ENCODE results near the gene DNAH2.

The DNAH2 gene

GRCh38 chr17:7747635-7748071 lies 30.1 kb downstream of the DNAH2 start (continued):
- TF ChIP-seq ZNF560 (tag by site-specific recombination; IDR thresholded peaks at IDR 0.05; ENCODE audit: borderline replicate concordance) (no peak), ZBTB48 (tag by site-specific recombination; IDR thresholded peaks at IDR 0.05) (no peak), ZNF169 (tag by site-specific recombination; IDR thresholded peaks at IDR 0.05) (no peak), HOXD13 (CRISPR knock-in tag; IDR thresholded peaks at IDR 0.05; ENCODE audit: borderline replicate concordance) (no peak), ZNF645 (tag by site-specific recombination; IDR thresholded peaks at IDR 0.05) (no peak), ZNF366 (tag by site-specific recombination; conservative IDR thresholded peaks at IDR 0.05) (peak; percentile 31; the same call in 1 of the 2 replicates), ZBTB21 (tag by site-specific recombination; IDR thresholded peaks at IDR 0.05) (no peak), SCRT1 (tag by site-specific recombination; IDR thresholded peaks at IDR 0.05; ENCODE audit: borderline replicate concordance) (no peak), ZNF624 (tag by site-specific recombination; IDR thresholded peaks at IDR 0.05) (no peak), ZSCAN30 (tag by site-specific recombination; IDR thresholded peaks at IDR 0.05) (no peak), GFI1B (tag by site-specific recombination; IDR thresholded peaks at IDR 0.05) (no peak)
- TF ChIP-seq, protein P1, sequence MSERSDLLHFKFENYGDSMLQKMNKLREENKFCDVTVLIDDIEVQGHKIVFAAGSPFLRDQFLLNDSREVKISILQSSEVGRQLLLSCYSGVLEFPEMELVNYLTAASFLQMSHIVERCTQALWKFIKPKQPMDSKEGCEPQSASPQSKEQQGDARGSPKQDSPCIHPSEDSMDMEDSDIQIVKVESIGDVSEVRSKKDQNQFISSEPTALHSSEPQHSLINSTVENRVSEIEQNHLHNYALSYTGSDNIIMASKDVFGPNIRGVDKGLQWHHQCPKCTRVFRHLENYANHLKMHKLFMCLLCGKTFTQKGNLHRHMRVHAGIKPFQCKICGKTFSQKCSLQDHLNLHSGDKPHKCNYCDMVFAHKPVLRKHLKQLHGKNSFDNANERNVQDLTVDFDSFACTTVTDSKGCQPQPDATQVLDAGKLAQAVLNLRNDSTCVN (tag by site-specific recombination; optimal IDR thresholded peaks at IDR 0.05), result no peak
- TF ChIP-seq, protein P2, sequence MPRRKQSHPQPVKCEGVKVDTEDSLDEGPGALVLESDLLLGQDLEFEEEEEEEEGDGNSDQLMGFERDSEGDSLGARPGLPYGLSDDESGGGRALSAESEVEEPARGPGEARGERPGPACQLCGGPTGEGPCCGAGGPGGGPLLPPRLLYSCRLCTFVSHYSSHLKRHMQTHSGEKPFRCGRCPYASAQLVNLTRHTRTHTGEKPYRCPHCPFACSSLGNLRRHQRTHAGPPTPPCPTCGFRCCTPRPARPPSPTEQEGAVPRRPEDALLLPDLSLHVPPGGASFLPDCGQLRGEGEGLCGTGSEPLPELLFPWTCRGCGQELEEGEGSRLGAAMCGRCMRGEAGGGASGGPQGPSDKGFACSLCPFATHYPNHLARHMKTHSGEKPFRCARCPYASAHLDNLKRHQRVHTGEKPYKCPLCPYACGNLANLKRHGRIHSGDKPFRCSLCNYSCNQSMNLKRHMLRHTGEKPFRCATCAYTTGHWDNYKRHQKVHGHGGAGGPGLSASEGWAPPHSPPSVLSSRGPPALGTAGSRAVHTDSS (tag by site-specific recombination; IDR thresholded peaks at IDR 0.05), result no peak
- TF ChIP-seq, protein P3, sequence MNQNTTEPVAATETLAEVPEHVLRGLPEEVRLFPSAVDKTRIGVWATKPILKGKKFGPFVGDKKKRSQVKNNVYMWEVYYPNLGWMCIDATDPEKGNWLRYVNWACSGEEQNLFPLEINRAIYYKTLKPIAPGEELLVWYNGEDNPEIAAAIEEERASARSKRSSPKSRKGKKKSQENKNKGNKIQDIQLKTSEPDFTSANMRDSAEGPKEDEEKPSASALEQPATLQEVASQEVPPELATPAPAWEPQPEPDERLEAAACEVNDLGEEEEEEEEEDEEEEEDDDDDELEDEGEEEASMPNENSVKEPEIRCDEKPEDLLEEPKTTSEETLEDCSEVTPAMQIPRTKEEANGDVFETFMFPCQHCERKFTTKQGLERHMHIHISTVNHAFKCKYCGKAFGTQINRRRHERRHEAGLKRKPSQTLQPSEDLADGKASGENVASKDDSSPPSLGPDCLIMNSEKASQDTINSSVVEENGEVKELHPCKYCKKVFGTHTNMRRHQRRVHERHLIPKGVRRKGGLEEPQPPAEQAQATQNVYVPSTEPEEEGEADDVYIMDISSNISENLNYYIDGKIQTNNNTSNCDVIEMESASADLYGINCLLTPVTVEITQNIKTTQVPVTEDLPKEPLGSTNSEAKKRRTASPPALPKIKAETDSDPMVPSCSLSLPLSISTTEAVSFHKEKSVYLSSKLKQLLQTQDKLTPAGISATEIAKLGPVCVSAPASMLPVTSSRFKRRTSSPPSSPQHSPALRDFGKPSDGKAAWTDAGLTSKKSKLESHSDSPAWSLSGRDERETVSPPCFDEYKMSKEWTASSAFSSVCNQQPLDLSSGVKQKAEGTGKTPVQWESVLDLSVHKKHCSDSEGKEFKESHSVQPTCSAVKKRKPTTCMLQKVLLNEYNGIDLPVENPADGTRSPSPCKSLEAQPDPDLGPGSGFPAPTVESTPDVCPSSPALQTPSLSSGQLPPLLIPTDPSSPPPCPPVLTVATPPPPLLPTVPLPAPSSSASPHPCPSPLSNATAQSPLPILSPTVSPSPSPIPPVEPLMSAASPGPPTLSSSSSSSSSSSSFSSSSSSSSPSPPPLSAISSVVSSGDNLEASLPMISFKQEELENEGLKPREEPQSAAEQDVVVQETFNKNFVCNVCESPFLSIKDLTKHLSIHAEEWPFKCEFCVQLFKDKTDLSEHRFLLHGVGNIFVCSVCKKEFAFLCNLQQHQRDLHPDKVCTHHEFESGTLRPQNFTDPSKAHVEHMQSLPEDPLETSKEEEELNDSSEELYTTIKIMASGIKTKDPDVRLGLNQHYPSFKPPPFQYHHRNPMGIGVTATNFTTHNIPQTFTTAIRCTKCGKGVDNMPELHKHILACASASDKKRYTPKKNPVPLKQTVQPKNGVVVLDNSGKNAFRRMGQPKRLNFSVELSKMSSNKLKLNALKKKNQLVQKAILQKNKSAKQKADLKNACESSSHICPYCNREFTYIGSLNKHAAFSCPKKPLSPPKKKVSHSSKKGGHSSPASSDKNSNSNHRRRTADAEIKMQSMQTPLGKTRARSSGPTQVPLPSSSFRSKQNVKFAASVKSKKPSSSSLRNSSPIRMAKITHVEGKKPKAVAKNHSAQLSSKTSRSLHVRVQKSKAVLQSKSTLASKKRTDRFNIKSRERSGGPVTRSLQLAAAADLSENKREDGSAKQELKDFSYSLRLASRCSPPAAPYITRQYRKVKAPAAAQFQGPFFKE (tag by site-specific recombination; IDR thresholded peaks at IDR 0.05; ENCODE audit: borderline replicate concordance), result no peak

DNA sequence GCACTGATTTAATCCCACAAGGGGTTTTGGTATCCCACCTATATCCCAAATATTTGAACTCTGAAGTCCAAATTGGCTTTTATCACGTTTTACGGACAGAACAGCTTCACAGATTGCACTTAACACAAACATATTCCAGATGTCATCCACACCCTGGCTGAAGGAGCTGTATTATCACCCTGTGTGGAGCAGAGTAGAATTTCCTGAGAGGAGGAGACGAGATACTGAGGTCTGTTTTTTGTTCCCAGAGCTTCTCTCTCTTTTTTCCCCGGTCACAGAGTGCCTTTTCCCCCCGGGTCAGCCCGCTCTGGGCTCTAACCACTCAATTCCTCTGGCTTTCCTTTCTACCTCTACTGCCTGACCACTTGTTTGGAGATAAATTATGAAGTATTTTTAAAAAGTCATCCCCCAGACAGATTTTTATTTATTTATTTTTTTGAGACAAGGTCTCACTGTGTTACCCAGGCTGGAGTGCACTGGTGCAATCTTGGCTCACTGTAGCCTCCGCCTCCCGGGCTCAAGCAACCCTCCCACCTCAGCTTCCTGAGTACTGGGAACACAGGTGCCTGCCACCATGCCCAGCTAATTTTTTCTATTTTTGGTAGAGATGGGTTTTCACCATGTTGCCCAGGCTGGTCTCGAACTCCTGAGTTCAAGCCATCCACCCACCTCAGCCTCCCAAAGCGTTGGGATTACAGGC lies 30.7 kb downstream of the DNAH2 start:
- ChIA-PET POLR2A (interaction anchor here (0.7 to 1.8 kb wide), 9 partner anchors 17 to 133 kb away, joined by 3 to 7 read pairs (median 3); partner anchors contain the start of genes CYB5D1, NAA38 and TP53), CTCF (interaction anchor here (0.6 to 7.3 kb wide), 16 partner anchors 10 to 326 kb away, joined by 3 to 89 read pairs (median 5); partner anchors contain the start of gene KDM6B)
- no peaks in the 10 kb centered on the region; a peak in 1 of 3 replicates for H3K36me3 ChIP-seq (ENCODE audit: control insufficient read depth in 2 of 2, insufficient read depth in 1 of 2, low read length in 2 of 2)
- H3K4me3 ChIP-seq (ENCODE audit: low read depth, low read length), result no peak overlapping the region
- peak overlapping the region; percentile 68 for H3K27ac ChIP-seq (ENCODE audit: extremely low read depth, low read depth, low read length)
- no peaks in the 10 kb centered on the region for H3K9me3 ChIP-seq (ENCODE audit: control insufficient read depth, insufficient read depth, low read depth, low read length)
- H3K4me1 ChIP-seq (ENCODE audit: control insufficient read depth, insufficient read depth, low read length), result peaks cover 22% of the 10 kb centered on the region
- TF ChIP-seq KLF1 (tag by site-specific recombination; IDR thresholded peaks at IDR 0.05) (no peak), ZNF391 (tag by site-specific recombination; IDR thresholded peaks at IDR 0.05; ENCODE audit: borderline replicate concordance, low read depth) (no peak), KLF10 (tag by site-specific recombination; IDR thresholded peaks at IDR 0.05) (no peak), ZNF555 (tag by site-specific recombination; conservative IDR thresholded peaks at IDR 0.05) (no peak), ZNF473 (tag by site-specific recombination; IDR thresholded peaks at IDR 0.05) (no peak), ZNF707 (tag by site-specific recombination; IDR thresholded peaks at IDR 0.05) (no peak), ZNF423 (tag by site-specific recombination; IDR thresholded peaks at IDR 0.05) (no peak)
- TF ChIP-seq, protein P4, sequence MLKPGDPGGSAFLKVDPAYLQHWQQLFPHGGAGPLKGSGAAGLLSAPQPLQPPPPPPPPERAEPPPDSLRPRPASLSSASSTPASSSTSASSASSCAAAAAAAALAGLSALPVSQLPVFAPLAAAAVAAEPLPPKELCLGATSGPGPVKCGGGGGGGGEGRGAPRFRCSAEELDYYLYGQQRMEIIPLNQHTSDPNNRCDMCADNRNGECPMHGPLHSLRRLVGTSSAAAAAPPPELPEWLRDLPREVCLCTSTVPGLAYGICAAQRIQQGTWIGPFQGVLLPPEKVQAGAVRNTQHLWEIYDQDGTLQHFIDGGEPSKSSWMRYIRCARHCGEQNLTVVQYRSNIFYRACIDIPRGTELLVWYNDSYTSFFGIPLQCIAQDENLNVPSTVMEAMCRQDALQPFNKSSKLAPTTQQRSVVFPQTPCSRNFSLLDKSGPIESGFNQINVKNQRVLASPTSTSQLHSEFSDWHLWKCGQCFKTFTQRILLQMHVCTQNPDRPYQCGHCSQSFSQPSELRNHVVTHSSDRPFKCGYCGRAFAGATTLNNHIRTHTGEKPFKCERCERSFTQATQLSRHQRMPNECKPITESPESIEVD (tag by site-specific recombination; IDR thresholded peaks at IDR 0.05), result 0 out of 2 replicates have a peak, but pooled peaks have one; percentile 3
- TF ChIP-seq, protein P5, sequence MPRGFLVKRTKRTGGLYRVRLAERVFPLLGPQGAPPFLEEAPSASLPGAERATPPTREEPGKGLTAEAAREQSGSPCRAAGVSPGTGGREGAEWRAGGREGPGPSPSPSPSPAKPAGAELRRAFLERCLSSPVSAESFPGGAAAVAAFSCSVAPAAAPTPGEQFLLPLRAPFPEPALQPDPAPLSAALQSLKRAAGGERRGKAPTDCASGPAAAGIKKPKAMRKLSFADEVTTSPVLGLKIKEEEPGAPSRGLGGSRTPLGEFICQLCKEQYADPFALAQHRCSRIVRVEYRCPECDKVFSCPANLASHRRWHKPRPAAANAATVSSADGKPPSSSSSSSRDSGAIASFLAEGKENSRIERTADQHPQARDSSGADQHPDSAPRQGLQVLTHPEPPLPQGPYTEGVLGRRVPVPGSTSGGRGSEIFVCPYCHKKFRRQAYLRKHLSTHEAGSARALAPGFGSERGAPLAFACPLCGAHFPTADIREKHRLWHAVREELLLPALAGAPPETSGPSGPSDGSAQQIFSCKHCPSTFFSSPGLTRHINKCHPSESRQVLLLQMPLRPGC (tag by site-specific recombination; IDR thresholded peaks at IDR 0.05), result no peak

Measured in HEK293 (cell line).